Endothelial cell of umbilical vein (primary cell): Measurements from ENCODE around the gene TENM4. TPM values are rescaled to one million over a fixed set of nuclear protein-coding genes. Genes with fewer than 3 reads are reported as not detected.

ENCODE experiments used
- BruUV-seq: library from RNA; stranded (reverse); fragments of 400-500 nt; replicated peaks from 2 replicates; lab custom pipeline; 2021; lab: Mats Ljungman, UMichigan
- CTCF ChIA-PET: fragments of 300-600, 350-600 bp; sonication (Branson Sonifier 250); formaldehyde crosslinking; loops from one replicate; lab custom pipeline; 2021; ENCODE audit warnings: antibody characterized with exemption, inconsistent platforms; lab: Charles Lee
- POLR2A ChIA-PET: fragments of 300-600, 350-600 bp; sonication (Branson Sonifier 250); formaldehyde crosslinking; loops from one replicate; lab custom pipeline; 2021; ENCODE audit warnings: antibody characterized with exemption, inconsistent platforms; lab: Charles Lee
- DNase-seq: peaks from one replicate; pipeline ENCODE4 v3.0.0-alpha.2; 2011; ENCODE audit warnings: low read depth, low spot score
- FAIRE-seq: peaks from 2 replicates; lab custom pipeline; 2011; peaks lifted over from hg19 to GRCh38; lab: Jason Lieb, UNC
- H2AFZ ChIP-seq: 2 replicates; pipeline ENCODE4 v1.6.0; 2012; ENCODE audit warnings: low read depth, low read length, control low read depth, inconsistent platforms
- H3K27ac ChIP-seq: 2 replicates; pipeline ENCODE4 v1.5.1; 2011; ENCODE audit warnings: low read depth, mild to moderate bottlenecking, control low read depth, low read length, moderate library complexity; ENCODE audit not compliant: insufficient read depth
- H3K27me3 ChIP-seq, 2 experiments: 2 replicates each; pipeline versions ENCODE4 v1.6.0 to v1.6.1; 2011; ENCODE audit warnings: low read length in 2 of 2, mixed read lengths in 1 of 2; ENCODE audit not compliant: control insufficient read depth in 2 of 2, insufficient read depth in 2 of 2
- H3K36me3 ChIP-seq, 2 experiments: 2 replicates in 1 of 2; 3 replicates in 1 of 2; pipeline ENCODE4 v1.5.1; 2011; ENCODE audit warnings: low read length in 2 of 2, mild to moderate bottlenecking in 1 of 2, moderate library complexity in 1 of 2; ENCODE audit not compliant: control insufficient read depth in 2 of 2, insufficient read depth in 2 of 2; ENCODE audit errors: extremely low read depth in 1 of 2
- H3K4me1 ChIP-seq: 3 replicates; pipeline ENCODE4 v1.5.1; 2011; ENCODE audit warnings: mild to moderate bottlenecking, low read length; ENCODE audit not compliant: control insufficient read depth, insufficient read depth; ENCODE audit errors: extremely low read depth
- H3K4me2 ChIP-seq: 2 replicates; pipeline ENCODE4 v1.6.1; 2011; ENCODE audit warnings: low read length, control low read depth, mixed read lengths; ENCODE audit not compliant: insufficient read depth
- H3K4me3 ChIP-seq, 3 experiments: fragments of 200-600 bp in 1 of 3; sonication (generic), shearing (Covaris generic) in 1 of 3; replicated peaks in 1 of 3; 2 replicates each; pipeline ENCODE4 v1.5.1; 2011 to 2016; ENCODE audit warnings: control low read depth in 3 of 3, low read length in 3 of 3, mild to moderate bottlenecking in 2 of 3, inconsistent platforms in 1 of 3, low read depth in 1 of 3, moderate library complexity in 1 of 3; ENCODE audit not compliant: insufficient read depth in 1 of 3
- H3K79me2 ChIP-seq: 2 replicates; pipeline ENCODE4 v1.6.0; 2012; ENCODE audit warnings: low read length, inconsistent platforms; ENCODE audit not compliant: control insufficient read depth, insufficient read depth
- H3K9ac ChIP-seq: replicated peaks from 2 replicates; pipeline ENCODE3; 2011; ENCODE audit warnings: low read length, control low read depth; ENCODE audit not compliant: insufficient read depth; ENCODE audit errors: extremely low read depth
- H3K9me1 ChIP-seq: replicated peaks from 3 replicates; pipeline ENCODE4 v1.6.0; 2011; ENCODE audit warnings: mild to moderate bottlenecking, low read length; ENCODE audit not compliant: control insufficient read depth, insufficient read depth; ENCODE audit errors: extremely low read depth
- H3K9me3 ChIP-seq: replicated peaks from 2 replicates; pipeline ENCODE4 v1.5.1; 2012; ENCODE audit warnings: low read length, inconsistent platforms; ENCODE audit not compliant: control insufficient read depth, insufficient read depth
- H4K20me1 ChIP-seq: replicated peaks from 2 replicates; pipeline ENCODE3; 2011; ENCODE audit warnings: mild to moderate bottlenecking, low read length; ENCODE audit not compliant: control insufficient read depth, insufficient read depth; ENCODE audit errors: extremely low read depth
- CTCF ChIP-seq, 2 donors: IDR thresholded peaks; 1 replicate in 1 of 2; 2 replicates in 1 of 2; pipeline ENCODE4 v1.5.1; 2011; ENCODE audit warnings: low read length in 2 of 2, mild to moderate bottlenecking in 2 of 2, moderate library complexity in 2 of 2, control low read depth in 1 of 2, inconsistent platforms in 1 of 2, low read depth in 1 of 2; ENCODE audit not compliant: insufficient read depth in 1 of 2; ENCODE audit errors: extremely low read depth in 1 of 2
- EZH2 ChIP-seq: IDR thresholded peaks from 2 replicates; pipeline ENCODE4 v1.6.1; 2012; ENCODE audit warnings: borderline replicate concordance, low read depth, mild to moderate bottlenecking, moderate library complexity, low read length, inconsistent platforms; ENCODE audit not compliant: severe bottlenecking
- FOS ChIP-seq: IDR thresholded peaks from 2 replicates; pipeline ENCODE4 v1.6.1; 2011; ENCODE audit warnings: mild to moderate bottlenecking, low read length, moderate library complexity, borderline replicate concordance; ENCODE audit not compliant: insufficient read depth
- GATA2 ChIP-seq: IDR thresholded peaks from 2 replicates; pipeline ENCODE4 v1.7.0; 2011; ENCODE audit warnings: low read depth, mild to moderate bottlenecking, moderate library complexity, mixed read lengths, low read length; ENCODE audit not compliant: insufficient read length, insufficient read depth
- JUN ChIP-seq: IDR thresholded peaks from 2 replicates; pipeline ENCODE4 v1.6.1; 2011; ENCODE audit warnings: borderline replicate concordance, low read depth; ENCODE audit not compliant: insufficient read length, insufficient read depth
- MAX ChIP-seq: IDR thresholded peaks from 2 replicates; pipeline ENCODE4 v1.6.1; 2011; ENCODE audit not compliant: insufficient read depth, insufficient read length
- MYC ChIP-seq: IDR thresholded peaks from one replicate; pipeline ENCODE4 v1.6.1; 2011; ENCODE audit warnings: mild to moderate bottlenecking, low read depth, low read length
- POLR2A ChIP-seq: IDR thresholded peaks from 2 replicates; pipeline ENCODE4 v1.6.1; 2012; ENCODE audit warnings: low read depth, mild to moderate bottlenecking, control low read depth, low read length
- POLR2AphosphoS5 ChIP-seq: IDR thresholded peaks from 2 replicates; pipeline ENCODE4 v1.6.1; 2012; ENCODE audit warnings: low read depth, mild to moderate bottlenecking, control low read depth, low read length, moderate library complexity; ENCODE audit not compliant: insufficient read depth
- dilution Hi-C: fragments of 300-500 bp; cut with MboI; formaldehyde crosslinking; loops from one replicate; pipeline ENCODE4 v1.15.0; 2019; ENCODE audit warnings: low sequenced_read_pairs; ENCODE audit not compliant: extremely low pct_ligation_motif_present
- intact Hi-C: fragments of 100-400 bp; cut with micrococcal nuclease; formaldehyde crosslinking; loops from one replicate; pipeline ENCODE4 v1.10.0; 2022
- polyA plus RNA-seq, 4 experiments: library from polyadenylated mRNA; depleted of rRNA in 3 of 4; stranded (reverse) in 3 of 4; unstranded in 1 of 4; fragments of >200 nt; gene quantifications; 2 replicates each; pipeline versions ENCODE4 v1.2.1 to v1.2.3, GENCODE V29; 2011 to 2012; ENCODE audit warnings: missing spikeins in 1 of 4
- total RNA-seq: library from RNA; stranded (reverse); gene quantifications from 2 replicates; pipeline ENCODE4 v1.2.3, GENCODE V29; 2021

TENM4 gene
- total and polyA plus RNA-seq, 2 donors (not counting 3 experiments of a cell fraction or from before 2014, with no cell fraction given) = 0.06 to 0.27 TPM

GRCh38 chr11:78613378-78613813 is 827.4 kb downstream of the TENM4 start:
- Histone ChIP-seq H3K27me3 (no peaks in the 10 kb centered on the region), H3K4me3 (no peak overlapping the region), H4K20me1 (no peaks in the 10 kb centered on the region), H3K4me1 (no peaks in the 10 kb centered on the region), H3K79me2 (no peaks in the 10 kb centered on the region), H3K4me2 (no peak overlapping the region), H3K9ac (no peak overlapping the region), H2AFZ (no peak overlapping the region), H3K36me3 (no peaks in the 10 kb centered on the region), H3K27ac (no peak overlapping the region), H3K9me1 (no peaks in the 10 kb centered on the region), H3K9me3 (no peaks in the 10 kb centered on the region)
- TF ChIP-seq MYC (no peak), GATA2 (no peak), CTCF (IDR thresholded peaks at IDR 0.05; ENCODE audit: extremely low read depth in 1 of 2, insufficient read depth in 1 of 2, low read depth in 1 of 2, low read length in 2 of 2) (no peak), POLR2AphosphoS5 (no peak), JUN (no peak), POLR2A (no peak), EZH2 (no peak), MAX (no peak), FOS (no peak)
- intact Hi-C loops = no loop called here
- POLR2A ChIA-PET = no interaction called here
- no TSS peak for BruUV-seq
- CTCF ChIA-PET = no interaction called here
- FAIRE-seq = no peak
- dilution Hi-C loops = no loop called here
- no peak for DNase-seq
